HCT116 (cell line): Measurements from ENCODE around the gene KCNC4. TPM values are rescaled to one million over a fixed set of nuclear protein-coding genes. Genes with fewer than 3 reads are reported as not detected.
A peak's percentile ranks its signal among the peaks of the same experiment; 100 is the strongest.

ENCODE experiments used
- ATAC-seq: fragments of 200-7000 bp; cut with Tn5 transposase; 2 replicates; pipeline ENCODE4 v1.9.1; 2020; ENCODE audit warnings: mild to moderate bottlenecking, moderate library complexity
- BruUV-seq: library from RNA; stranded (reverse); fragments of 400-500 nt; replicated peaks from 2 replicates; lab custom pipeline; 2021; lab: Mats Ljungman, UMichigan
- CTCF ChIA-PET: fragments of 300-600 bp; sonication (Branson Sonifier 250); formaldehyde crosslinking; loops from one replicate; lab custom pipeline; 2021; ENCODE audit warnings: antibody characterized with exemption; lab: Charles Lee
- POLR2A ChIA-PET: fragments of 300-600, 350-600 bp; sonication (Branson Sonifier 250); formaldehyde crosslinking; loops from one replicate; lab custom pipeline; 2021; ENCODE audit warnings: antibody characterized with exemption; lab: Charles Lee
- RAD21 ChIA-PET, 2 experiments: fragments of 300-600 bp; sonication (Branson Sonifier 250); formaldehyde crosslinking; loops; one replicate each; lab custom pipeline; 2023; ENCODE audit warnings: low total read pairs in 2 of 2; ENCODE audit not compliant: uncharacterized antibody in 2 of 2, unreplicated experiment in 2 of 2, low non-redundant PET in 1 of 2; lab: Charles Lee
- DNase-seq: peaks from one replicate; pipeline ENCODE4 v3.0.0-alpha.2; 2010; ENCODE audit warnings: low read depth, low spot score
- H2AFZ ChIP-seq: fragments of 200-600 bp; shearing (Covaris generic), sonication (generic); 2 replicates; pipeline ENCODE4 v1.6.1; 2017; ENCODE audit warnings: low read depth, mixed run types, mixed read lengths, antibody characterized with exemption, low read length; ENCODE audit not compliant: poor library complexity, severe bottlenecking
- H3K27ac ChIP-seq: 2 replicates; pipeline ENCODE4 v1.5.1; 2012; ENCODE audit warnings: low read depth, low read length
- H3K27me3 ChIP-seq: fragments of 200-600 bp; sonication (generic); 2 replicates; pipeline ENCODE4 v1.6.1; 2016; ENCODE audit warnings: mixed run types, low read length, mixed read lengths; ENCODE audit not compliant: insufficient read depth
- H3K36me3 ChIP-seq, 2 experiments: fragments of 200-500 bp in 1 of 2; fragments of 200-600 bp in 1 of 2; sonication (Bioruptor generic) in 1 of 2; sonication (generic) in 1 of 2; 2 replicates each; pipeline versions ENCODE4 v1.5.1 to v1.6.1; 2014 to 2016; ENCODE audit warnings: low read length in 2 of 2, inconsistent platforms in 1 of 2, mixed read lengths in 1 of 2, mixed run types in 1 of 2; ENCODE audit not compliant: insufficient read depth in 2 of 2, control insufficient read depth in 1 of 2
- H3K4me1 ChIP-seq, 2 experiments: fragments of 200-600 bp in 1 of 2; sonication (generic) in 1 of 2; 2 replicates each; pipeline versions ENCODE4 v1.5.1 to v1.6.1; 2012 to 2017; ENCODE audit warnings: low read length in 2 of 2, inconsistent platforms in 1 of 2, mild to moderate bottlenecking in 1 of 2, mixed read lengths in 1 of 2, mixed run types in 1 of 2, moderate library complexity in 1 of 2; ENCODE audit not compliant: insufficient read depth in 2 of 2, control insufficient read depth in 1 of 2
- H3K4me2 ChIP-seq: fragments of 200-600 bp; sonication (generic); 2 replicates; pipeline ENCODE4 v1.6.1; 2017; ENCODE audit warnings: mixed run types, low read length, mixed read lengths
- H3K4me3 ChIP-seq, 2 experiments: fragments of 200-600 bp in 1 of 2; sonication (generic) in 1 of 2; replicated peaks in 1 of 2; 2 replicates each; pipeline ENCODE4 v1.5.1; 2011 to 2016; ENCODE audit warnings: low read length in 2 of 2, control low read depth in 1 of 2, low read depth in 1 of 2, mild to moderate bottlenecking in 1 of 2, mixed read lengths in 1 of 2, mixed run types in 1 of 2
- H3K79me2 ChIP-seq: fragments of 200-600 bp; sonication (generic); 2 replicates; pipeline ENCODE4 v1.6.1; 2017; ENCODE audit warnings: mild to moderate bottlenecking, mixed run types, low read length, moderate library complexity, mixed read lengths; ENCODE audit not compliant: insufficient read depth
- H3K9ac ChIP-seq: fragments of 200-600 bp; sonication (generic); 2 replicates; pipeline ENCODE4 v1.6.1; 2016; ENCODE audit warnings: low read length, mixed read lengths
- H3K9me2 ChIP-seq: fragments of 200-600 bp; sonication (generic), shearing (Covaris generic); 2 replicates; pipeline ENCODE4 v1.6.1; 2017; ENCODE audit warnings: mixed run types, mild to moderate bottlenecking, moderate library complexity; ENCODE audit not compliant: insufficient read depth
- H3K9me3 ChIP-seq, 2 experiments: fragments of 200-500 bp in 1 of 2; fragments of 200-600 bp in 1 of 2; sonication (Bioruptor generic) in 1 of 2; sonication (generic) in 1 of 2; 2 replicates each; pipeline ENCODE4 v1.6.1; 2014 to 2017; ENCODE audit warnings: low read length in 2 of 2, mixed read lengths in 2 of 2, inconsistent platforms in 1 of 2, low read depth in 1 of 2, mild to moderate bottlenecking in 1 of 2, mixed run types in 1 of 2, moderate library complexity in 1 of 2; ENCODE audit not compliant: control insufficient read depth in 1 of 2, insufficient read depth in 1 of 2
- H4K20me1 ChIP-seq: fragments of 200-600 bp; sonication (generic), shearing (Covaris generic); 2 replicates; pipeline ENCODE4 v1.6.1; 2017; ENCODE audit warnings: mixed run types, mild to moderate bottlenecking, moderate library complexity; ENCODE audit not compliant: insufficient read depth
- CBX3 ChIP-seq: IDR thresholded peaks from 2 replicates; pipeline ENCODE4 v1.6.1; 2012; ENCODE audit warnings: low read depth
- CEBPB ChIP-seq: IDR thresholded peaks from 2 replicates; pipeline ENCODE4 v1.6.1; 2012; ENCODE audit warnings: low read depth
- CTCF ChIP-seq, 3 experiments: fragments of 200-600 bp in 1 of 3; sonication (generic) in 1 of 3; IDR thresholded peaks in 2 of 3; conservative IDR thresholded peaks in 1 of 3; 2 replicates each; pipeline ENCODE4 v1.5.1; 2012 to 2017; ENCODE audit warnings: low read depth in 2 of 3, low read length in 2 of 3, antibody characterized with exemption in 1 of 3, borderline replicate concordance in 1 of 3, control low read depth in 1 of 3, mild to moderate bottlenecking in 1 of 3, mixed read lengths in 1 of 3, mixed run types in 1 of 3, moderate library complexity in 1 of 3; ENCODE audit not compliant: insufficient read depth in 1 of 3
- EGR1 ChIP-seq: IDR thresholded peaks from 2 replicates; pipeline ENCODE4 v1.6.1; 2012; ENCODE audit warnings: low read depth
- ELF1 ChIP-seq: IDR thresholded peaks from 2 replicates; pipeline ENCODE4 v1.6.1; 2012; ENCODE audit warnings: low read depth, borderline replicate concordance
- RAD21 ChIP-seq: IDR thresholded peaks from 2 replicates; pipeline ENCODE4 v1.6.1; 2012; ENCODE audit warnings: low read depth, mild to moderate bottlenecking
- SIN3A ChIP-seq: IDR thresholded peaks from 2 replicates; pipeline ENCODE4 v1.6.1; 2012; ENCODE audit warnings: low read depth
- SP1 ChIP-seq: IDR thresholded peaks from 2 replicates; pipeline ENCODE4 v1.6.1; 2012; ENCODE audit warnings: low read depth
- SRF ChIP-seq: IDR thresholded peaks from 2 replicates; pipeline ENCODE4 v1.6.1; 2012; ENCODE audit warnings: low read depth
- TCF7L2 ChIP-seq: IDR thresholded peaks from 2 replicates; pipeline ENCODE4 v1.7.0; 2011; ENCODE audit warnings: borderline replicate concordance, inconsistent platforms; ENCODE audit not compliant: insufficient read depth, insufficient read length; ENCODE audit errors: extremely low read depth
- ZNF274 ChIP-seq: fragments of 200-500 bp; sonication (Bioruptor generic); IDR thresholded peaks from 2 replicates; pipeline ENCODE4 v1.6.1; 2014; ENCODE audit warnings: mild to moderate bottlenecking, low read depth, low read length, inconsistent platforms
- intact Hi-C: fragments of 100-400 bp; cut with micrococcal nuclease; formaldehyde crosslinking; loops from 2 replicates; pipeline ENCODE4 v1.10.0; 2022
- total RNA-seq: library from RNA; stranded (reverse); gene quantifications from one replicate; pipeline ENCODE4 v1.2.1, GENCODE V29; 2021; ENCODE audit not compliant: unreplicated experiment
- TF ChIP-seq, protein P1 (sequence below): IDR thresholded peaks from 2 replicates; pipeline ENCODE4 v1.6.1; 2012
- TF ChIP-seq, protein P2 (sequence below): IDR thresholded peaks from 2 replicates; pipeline ENCODE4 v1.6.1; 2011; ENCODE audit warnings: mild to moderate bottlenecking, low read length, moderate library complexity; ENCODE audit not compliant: insufficient replicate concordance; ENCODE audit errors: extremely low read depth
- TF ChIP-seq, protein P3 (sequence below): IDR thresholded peaks from 2 replicates; pipeline ENCODE4 v1.6.1; 2012; ENCODE audit warnings: low read depth

Gene KCNC4
- total RNA-seq, 1 experiment from 2014 or later = 13.0 TPM

DNA sequence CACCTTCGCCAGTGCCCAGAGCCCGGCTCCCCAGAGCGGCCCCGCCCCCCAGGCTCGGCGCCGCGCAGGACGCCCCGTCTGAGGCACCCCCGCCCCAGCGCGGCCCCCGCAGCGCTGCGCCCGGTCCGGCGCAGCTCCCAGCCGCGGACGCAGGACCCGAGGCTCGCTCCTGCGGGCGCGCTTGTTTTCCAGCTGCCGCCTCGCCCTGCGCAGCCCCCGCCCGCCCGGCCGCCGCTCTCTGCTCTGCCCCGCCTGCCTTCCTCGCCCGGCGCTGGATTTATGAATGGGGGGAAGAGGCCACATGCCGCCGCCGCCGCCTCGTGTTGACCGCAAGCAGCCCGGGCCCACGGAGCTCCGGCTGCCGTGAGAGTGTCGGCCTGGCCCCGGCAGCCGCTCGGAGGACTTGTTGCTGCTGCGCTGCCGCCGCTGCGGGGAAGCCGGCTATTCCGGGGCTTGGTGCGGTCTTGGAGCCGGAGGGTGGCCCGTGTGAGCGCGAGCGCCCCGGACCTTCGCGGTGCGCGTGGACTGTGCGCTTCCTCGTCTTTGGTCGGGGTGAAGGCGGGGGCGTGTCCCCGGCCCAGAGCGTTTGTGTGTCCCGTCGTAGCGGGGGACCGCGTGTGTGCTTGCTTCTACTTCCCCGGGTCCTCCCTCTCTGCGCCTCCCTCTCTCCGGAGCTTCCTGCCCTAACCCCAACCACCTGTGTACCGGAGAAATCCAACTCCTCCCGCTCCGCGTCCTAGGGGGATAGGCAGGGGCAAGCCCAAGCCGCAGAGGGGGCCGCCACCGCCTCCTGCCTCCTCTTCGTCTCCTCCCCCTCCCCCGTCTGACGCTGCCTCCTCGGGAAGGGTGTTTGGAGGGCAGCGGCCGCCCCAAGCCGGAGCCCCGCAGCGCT is 736 bp downstream of the KCNC4 start (continued):
- TF ChIP-seq CBX3 (no peak), RAD21 (no peak), EGR1 (peak; percentile 55; the same call in 1 of the 2 replicates)
- TF ChIP-seq, all 23 proteins: peak for 4

GRCh38 chr1:110211496-110212168 is 1.5 kb downstream of the KCNC4 start:
- peak overlapping the region; percentile 81 for H3K9ac ChIP-seq
- peaks cover 0 to 23% of the 10 kb centered on the region in 2 experiments; a peak in 2 of 4 replicates for H3K4me1 ChIP-seq

More at GRCh38 chr1:110211496-110212168, 1.5 kb downstream of the KCNC4 start:
- H3K4me2 ChIP-seq = peak overlapping the region; percentile 99
- peaks cover 6% of the 10 kb centered on the region; the same call in 1 of the 2 replicates for H3K79me2 ChIP-seq
- BruUV-seq = no TSS peak
- H2AFZ ChIP-seq = peak overlapping the region; percentile 11
- TF ChIP-seq, protein P1, sequence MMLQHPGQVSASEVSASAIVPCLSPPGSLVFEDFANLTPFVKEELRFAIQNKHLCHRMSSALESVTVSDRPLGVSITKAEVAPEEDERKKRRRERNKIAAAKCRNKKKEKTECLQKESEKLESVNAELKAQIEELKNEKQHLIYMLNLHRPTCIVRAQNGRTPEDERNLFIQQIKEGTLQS = no peak
- TF ChIP-seq CTCF (IDR thresholded peaks at IDR 0.05 in 2 of 3, conservative IDR thresholded peaks at IDR 0.05 in 1 of 3; ENCODE audit: borderline replicate concordance in 1 of 3, insufficient read depth in 1 of 3, low read depth in 2 of 3, low read length in 2 of 3) (no peak), CEBPB (no peak), SP1 (no peak), TCF7L2 (no peak), ZNF274 (no peak), RAD21 (no peak), EGR1 (no peak), SIN3A (no peak), SRF (no peak), ELF1 (no peak)
- TF ChIP-seq, protein P2, sequence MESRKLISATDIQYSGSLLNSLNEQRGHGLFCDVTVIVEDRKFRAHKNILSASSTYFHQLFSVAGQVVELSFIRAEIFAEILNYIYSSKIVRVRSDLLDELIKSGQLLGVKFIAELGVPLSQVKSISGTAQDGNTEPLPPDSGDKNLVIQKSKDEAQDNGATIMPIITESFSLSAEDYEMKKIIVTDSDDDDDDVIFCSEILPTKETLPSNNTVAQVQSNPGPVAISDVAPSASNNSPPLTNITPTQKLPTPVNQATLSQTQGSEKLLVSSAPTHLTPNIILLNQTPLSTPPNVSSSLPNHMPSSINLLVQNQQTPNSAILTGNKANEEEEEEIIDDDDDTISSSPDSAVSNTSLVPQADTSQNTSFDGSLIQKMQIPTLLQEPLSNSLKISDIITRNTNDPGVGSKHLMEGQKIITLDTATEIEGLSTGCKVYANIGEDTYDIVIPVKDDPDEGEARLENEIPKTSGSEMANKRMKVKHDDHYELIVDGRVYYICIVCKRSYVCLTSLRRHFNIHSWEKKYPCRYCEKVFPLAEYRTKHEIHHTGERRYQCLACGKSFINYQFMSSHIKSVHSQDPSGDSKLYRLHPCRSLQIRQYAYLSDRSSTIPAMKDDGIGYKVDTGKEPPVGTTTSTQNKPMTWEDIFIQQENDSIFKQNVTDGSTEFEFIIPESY = no peak
- TF ChIP-seq, protein P3, sequence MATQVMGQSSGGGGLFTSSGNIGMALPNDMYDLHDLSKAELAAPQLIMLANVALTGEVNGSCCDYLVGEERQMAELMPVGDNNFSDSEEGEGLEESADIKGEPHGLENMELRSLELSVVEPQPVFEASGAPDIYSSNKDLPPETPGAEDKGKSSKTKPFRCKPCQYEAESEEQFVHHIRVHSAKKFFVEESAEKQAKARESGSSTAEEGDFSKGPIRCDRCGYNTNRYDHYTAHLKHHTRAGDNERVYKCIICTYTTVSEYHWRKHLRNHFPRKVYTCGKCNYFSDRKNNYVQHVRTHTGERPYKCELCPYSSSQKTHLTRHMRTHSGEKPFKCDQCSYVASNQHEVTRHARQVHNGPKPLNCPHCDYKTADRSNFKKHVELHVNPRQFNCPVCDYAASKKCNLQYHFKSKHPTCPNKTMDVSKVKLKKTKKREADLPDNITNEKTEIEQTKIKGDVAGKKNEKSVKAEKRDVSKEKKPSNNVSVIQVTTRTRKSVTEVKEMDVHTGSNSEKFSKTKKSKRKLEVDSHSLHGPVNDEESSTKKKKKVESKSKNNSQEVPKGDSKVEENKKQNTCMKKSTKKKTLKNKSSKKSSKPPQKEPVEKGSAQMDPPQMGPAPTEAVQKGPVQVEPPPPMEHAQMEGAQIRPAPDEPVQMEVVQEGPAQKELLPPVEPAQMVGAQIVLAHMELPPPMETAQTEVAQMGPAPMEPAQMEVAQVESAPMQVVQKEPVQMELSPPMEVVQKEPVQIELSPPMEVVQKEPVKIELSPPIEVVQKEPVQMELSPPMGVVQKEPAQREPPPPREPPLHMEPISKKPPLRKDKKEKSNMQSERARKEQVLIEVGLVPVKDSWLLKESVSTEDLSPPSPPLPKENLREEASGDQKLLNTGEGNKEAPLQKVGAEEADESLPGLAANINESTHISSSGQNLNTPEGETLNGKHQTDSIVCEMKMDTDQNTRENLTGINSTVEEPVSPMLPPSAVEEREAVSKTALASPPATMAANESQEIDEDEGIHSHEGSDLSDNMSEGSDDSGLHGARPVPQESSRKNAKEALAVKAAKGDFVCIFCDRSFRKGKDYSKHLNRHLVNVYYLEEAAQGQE = no peak
- H3K27ac ChIP-seq = peak overlapping the region; percentile 83
- H3K4me3 ChIP-seq = peak overlapping the region; percentile 57 to 74
- H4K20me1 ChIP-seq = no peaks in the 10 kb centered on the region
- ChIA-PET POLR2A (no interaction called here), CTCF (interaction anchor here (1.8 kb wide), 1 partner anchor 249 kb away, joined by 6 read pairs; no protein-coding TSS in a partner anchor), RAD21 (interaction anchor here in 1 of 2 experiments (1.2 kb wide), 1 partner anchor 249 kb away, joined by 3 read pairs; no protein-coding TSS in a partner anchor)
- H3K36me3 ChIP-seq = no peaks in the 10 kb centered on the region
- H3K27me3 ChIP-seq = no peaks in the 10 kb centered on the region
- ATAC-seq (no peak), DNase-seq (no peak)
- no peaks in the 10 kb centered on the region for H3K9me2 ChIP-seq
- intact Hi-C loops = no loop called here
- no peaks in the 10 kb centered on the region for H3K9me3 ChIP-seq
